H9 (cell line): ENCODE data around the gene ZSWIM5. TPM values are rescaled to one million over a fixed set of nuclear protein-coding genes. Genes with fewer than 3 reads are reported as not detected.

Experiments used
- DNase-seq: peaks from one replicate; pipeline ENCODE4 v3.0.0-alpha.2; 2017
- H2AFZ ChIP-seq: one replicate; pipeline ENCODE4 v1.6.1; 2013; ENCODE audit warnings: mild to moderate bottlenecking, low read length, control low read depth, moderate library complexity
- H2AK5ac ChIP-seq: 2 replicates; pipeline ENCODE4 v1.6.1; 2013; ENCODE audit warnings: low read length, control low read depth, mixed read lengths; ENCODE audit not compliant: insufficient read length
- H2BK120ac ChIP-seq: one replicate; pipeline ENCODE4 v1.6.1; 2013; ENCODE audit warnings: low read depth, mild to moderate bottlenecking, low read length, control low read depth, inconsistent platforms; ENCODE audit not compliant: poor library complexity, severe bottlenecking
- H2BK12ac ChIP-seq: 2 replicates; pipeline ENCODE4 v1.6.1; 2013; ENCODE audit warnings: low read length, control low read depth, mixed read lengths, low read depth; ENCODE audit not compliant: insufficient read length
- H2BK15ac ChIP-seq: 2 replicates; pipeline ENCODE4 v1.6.1; 2013; ENCODE audit warnings: low read depth, low read length, control low read depth
- H2BK20ac ChIP-seq: one replicate; pipeline ENCODE4 v1.6.1; 2013; ENCODE audit warnings: low read depth, mild to moderate bottlenecking, low read length, control low read depth, inconsistent platforms; ENCODE audit not compliant: poor library complexity, severe bottlenecking
- H2BK5ac ChIP-seq: 2 replicates; pipeline ENCODE4 v1.6.1; 2013; ENCODE audit warnings: low read length, control low read depth, mixed read lengths; ENCODE audit not compliant: insufficient read length
- H3K14ac ChIP-seq: 2 replicates; pipeline ENCODE4 v1.6.1; 2013; ENCODE audit warnings: low read length, control low read depth; ENCODE audit not compliant: insufficient read depth
- H3K18ac ChIP-seq: 2 replicates; pipeline ENCODE4 v1.6.1; 2013; ENCODE audit warnings: low read depth, mild to moderate bottlenecking, mixed read lengths, low read length, control low read depth; ENCODE audit not compliant: insufficient read length
- H3K23ac ChIP-seq: 2 replicates; pipeline ENCODE4 v1.6.1; 2013; ENCODE audit warnings: low read length, control low read depth, mixed read lengths, low read depth; ENCODE audit not compliant: insufficient read length
- H3K23me2 ChIP-seq: 2 replicates; pipeline ENCODE4 v1.6.1; 2013; ENCODE audit warnings: low read depth, mild to moderate bottlenecking, mixed read lengths, low read length, control low read depth; ENCODE audit not compliant: insufficient read length, poor library complexity, severe bottlenecking
- H3K27ac ChIP-seq: 2 replicates; pipeline ENCODE4 v1.5.1; 2013; ENCODE audit warnings: low read length, control low read depth, mixed read lengths, low read depth; ENCODE audit not compliant: insufficient read length
- H3K27me3 ChIP-seq: 2 replicates; pipeline ENCODE4 v1.6.1; 2013; ENCODE audit warnings: low read length, control low read depth, inconsistent platforms; ENCODE audit not compliant: insufficient read depth
- H3K4ac ChIP-seq: 2 replicates; pipeline ENCODE4 v1.6.1; 2013; ENCODE audit warnings: low read depth, mild to moderate bottlenecking, control low read depth, inconsistent platforms, low read length, moderate library complexity
- H3K4me1 ChIP-seq: 2 replicates; pipeline ENCODE4 v1.6.1; 2013; ENCODE audit warnings: low read length, control low read depth, inconsistent platforms; ENCODE audit not compliant: insufficient read depth
- H3K4me2 ChIP-seq: 2 replicates; pipeline ENCODE4 v1.6.1; 2013; ENCODE audit warnings: low read length, control low read depth, mixed read lengths; ENCODE audit not compliant: insufficient read length, insufficient read depth
- H3K56ac ChIP-seq: 2 replicates; pipeline ENCODE4 v1.6.1; 2013; ENCODE audit warnings: low read depth, mild to moderate bottlenecking, mixed read lengths, low read length, control low read depth; ENCODE audit not compliant: insufficient read length
- H3K79me1 ChIP-seq: 2 replicates; pipeline ENCODE4 v1.6.1; 2013; ENCODE audit warnings: low read depth, mild to moderate bottlenecking, moderate library complexity, low read length, control low read depth, inconsistent platforms; ENCODE audit not compliant: insufficient read depth, poor library complexity, severe bottlenecking
- H3K79me2 ChIP-seq: 2 replicates; pipeline ENCODE4 v1.6.1; 2013; ENCODE audit warnings: low read length, control low read depth, inconsistent platforms; ENCODE audit not compliant: insufficient read depth
- H3K9ac ChIP-seq: 2 replicates; pipeline ENCODE4 v1.6.1; 2013; ENCODE audit warnings: low read length, control low read depth, mixed read lengths; ENCODE audit not compliant: insufficient read length; ENCODE audit errors: extremely low read depth
- H3K9me3 ChIP-seq: one replicate; pipeline ENCODE4 v1.6.1; 2013; ENCODE audit warnings: low read depth, low read length, inconsistent platforms; ENCODE audit not compliant: control insufficient read depth
- H3T11ph ChIP-seq: one replicate; pipeline ENCODE4 v1.6.1; 2013; ENCODE audit warnings: mild to moderate bottlenecking, low read length, control low read depth, inconsistent platforms
- H4K20me1 ChIP-seq: one replicate; pipeline ENCODE4 v1.6.1; 2013; ENCODE audit not compliant: control insufficient read depth, insufficient read length, insufficient read depth
- H4K5ac ChIP-seq: 2 replicates; pipeline ENCODE4 v1.6.1; 2013; ENCODE audit warnings: low read depth, mild to moderate bottlenecking, mixed read lengths, low read length, control low read depth; ENCODE audit not compliant: insufficient read length
- H4K8ac ChIP-seq: replicated peaks from 2 replicates; pipeline ENCODE4 v1.6.1; 2013; ENCODE audit warnings: low read length, control low read depth, mixed read lengths, low read depth; ENCODE audit not compliant: insufficient read length
- H4K91ac ChIP-seq: 2 replicates; pipeline ENCODE4 v1.6.1; 2013; ENCODE audit warnings: low read depth, mild to moderate bottlenecking, moderate library complexity, mixed read lengths, low read length, control low read depth; ENCODE audit not compliant: insufficient read length
- H3K27ac Mint-ChIP-seq, 3 experiments: 2 replicates in 2 of 3; 3 replicates in 1 of 3; pipeline ENCODE4 v1.8.0; 2020 to 2021; ENCODE audit warnings: mixed read lengths in 3 of 3, mild to moderate bottlenecking in 1 of 3, moderate library complexity in 1 of 3
- H3K27me3 Mint-ChIP-seq: 2 replicates; pipeline ENCODE4 v1.8.0; 2021; ENCODE audit warnings: low read depth, mild to moderate bottlenecking, moderate library complexity, mixed read lengths
- H3K36me3 Mint-ChIP-seq, 3 experiments: 2 replicates in 2 of 3; 3 replicates in 1 of 3; pipeline ENCODE4 v1.8.0; 2020 to 2021; ENCODE audit warnings: low read depth in 3 of 3, mixed read lengths in 3 of 3; ENCODE audit not compliant: insufficient read depth in 1 of 3
- H3K4me1 Mint-ChIP-seq, 2 experiments: 2 replicates each; pipeline ENCODE4 v1.8.0; 2020; ENCODE audit warnings: mixed read lengths in 2 of 2
- H3K4me3 Mint-ChIP-seq, 2 experiments: 2 replicates in 1 of 2; 3 replicates in 1 of 2; pipeline ENCODE4 v1.8.0; 2020 to 2021; ENCODE audit warnings: mild to moderate bottlenecking in 2 of 2, mixed read lengths in 2 of 2, moderate library complexity in 1 of 2
- H3K9me3 Mint-ChIP-seq, 2 experiments: 2 replicates in 1 of 2; 3 replicates in 1 of 2; pipeline ENCODE4 v1.8.0; 2020; ENCODE audit warnings: mild to moderate bottlenecking in 2 of 2, mixed read lengths in 2 of 2, moderate library complexity in 1 of 2
- WGBS: extraction: QIAGEN DNeasy Blood & Tissue Kit; methylation state at CpG from one replicate; pipeline ENCODE4 v1.1.7; 2013; ENCODE audit warnings: missing lambda C conversion rate, low lambda C conversion rate, mixed read lengths; ENCODE audit not compliant: insufficient read length; ENCODE audit errors: extremely low coverage; 5-methylcytosine and 5-hydroxymethylcytosine counted together
- total RNA-seq: library from RNA; stranded (reverse); gene quantifications from 2 replicates; pipeline ENCODE4 v1.2.1, GENCODE V29; 2021
- TF ChIP-seq, protein P1 (sequence below): fragments of 200-600 bp; sonication (generic); conservative IDR thresholded peaks from 3 replicates; pipeline ENCODE4 v1.8.0; 2021; ENCODE audit warnings: antibody characterized with exemption, mild to moderate bottlenecking

Gene ZSWIM5
- total RNA-seq, 1 experiment from 2014 or later: 3.5 TPM

DNA sequence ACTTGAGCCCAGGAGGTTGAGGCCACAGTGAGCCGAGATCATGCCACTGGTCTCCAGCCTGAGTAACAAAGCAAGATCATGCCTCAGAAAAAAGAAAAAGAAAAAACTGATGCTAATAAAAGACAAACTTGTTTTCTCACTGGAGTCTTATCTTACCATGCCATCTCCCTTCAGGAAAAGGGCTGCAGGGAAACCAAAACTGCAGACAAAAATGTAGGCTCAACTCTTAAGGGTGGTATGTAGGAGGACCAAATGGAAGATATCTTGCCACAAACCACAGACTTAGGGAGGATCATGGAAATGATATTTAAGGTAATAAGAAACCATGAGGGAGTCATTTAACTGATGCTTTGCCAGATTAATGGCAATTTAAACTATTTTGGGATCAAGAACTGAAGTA is 161.5 kb downstream of the ZSWIM5 start:
- Histone ChIP-seq H3K4me2 (no peak overlapping the region), H3K79me1 (no peaks in the 10 kb centered on the region), H2BK120ac (no peak overlapping the region), H3K23me2 (no peaks in the 10 kb centered on the region), H4K20me1 (no peaks in the 10 kb centered on the region), H2BK20ac (no peak overlapping the region), H3K79me2 (no peaks in the 10 kb centered on the region), H3K9ac (no peak overlapping the region), H4K5ac (no peak overlapping the region), H3K4me1 (peaks cover 2% of the 10 kb centered on the region; the same call in 1 of the 2 replicates), H3T11ph (no peak overlapping the region), H3K9me3 (no peaks in the 10 kb centered on the region), H2BK15ac (no peak overlapping the region), H2BK5ac (no peak overlapping the region), H3K27me3 (no peaks in the 10 kb centered on the region), H3K56ac (no peak overlapping the region), H2BK12ac (no peak overlapping the region), H2AFZ (no peak overlapping the region), H3K27ac (no peak overlapping the region), H3K23ac (no peak overlapping the region), H3K18ac (no peak overlapping the region), H3K4ac (no peak overlapping the region), H4K91ac (no peak overlapping the region), H4K8ac (no peak overlapping the region), H2AK5ac (no peak overlapping the region), H3K14ac (no peak overlapping the region)
- Mint-ChIP-seq H3K36me3 (no peaks in the 10 kb centered on the region), H3K9me3 (no peaks in the 10 kb centered on the region), H3K27me3 (no peaks in the 10 kb centered on the region), H3K4me3 (no peak overlapping the region), H3K4me1 (peaks cover 6% of the 10 kb centered on the region in 2 experiments), H3K27ac (no peak overlapping the region)
- WGBS: no CpG with 5 or more reads among the region's 1 CpG
- TF ChIP-seq, protein P1, sequence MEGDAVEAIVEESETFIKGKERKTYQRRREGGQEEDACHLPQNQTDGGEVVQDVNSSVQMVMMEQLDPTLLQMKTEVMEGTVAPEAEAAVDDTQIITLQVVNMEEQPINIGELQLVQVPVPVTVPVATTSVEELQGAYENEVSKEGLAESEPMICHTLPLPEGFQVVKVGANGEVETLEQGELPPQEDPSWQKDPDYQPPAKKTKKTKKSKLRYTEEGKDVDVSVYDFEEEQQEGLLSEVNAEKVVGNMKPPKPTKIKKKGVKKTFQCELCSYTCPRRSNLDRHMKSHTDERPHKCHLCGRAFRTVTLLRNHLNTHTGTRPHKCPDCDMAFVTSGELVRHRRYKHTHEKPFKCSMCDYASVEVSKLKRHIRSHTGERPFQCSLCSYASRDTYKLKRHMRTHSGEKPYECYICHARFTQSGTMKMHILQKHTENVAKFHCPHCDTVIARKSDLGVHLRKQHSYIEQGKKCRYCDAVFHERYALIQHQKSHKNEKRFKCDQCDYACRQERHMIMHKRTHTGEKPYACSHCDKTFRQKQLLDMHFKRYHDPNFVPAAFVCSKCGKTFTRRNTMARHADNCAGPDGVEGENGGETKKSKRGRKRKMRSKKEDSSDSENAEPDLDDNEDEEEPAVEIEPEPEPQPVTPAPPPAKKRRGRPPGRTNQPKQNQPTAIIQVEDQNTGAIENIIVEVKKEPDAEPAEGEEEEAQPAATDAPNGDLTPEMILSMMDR: no peak
- DNase-seq: no peak
